ENCODE results near the gene GALNT15.

The GALNT15 gene

GRCh38 chr3:16280671-16281070 is 106.2 kb downstream of the GALNT15 start:
- peak; percentile 36 to 41 for DNase-seq (ENCODE audit: low read depth in 2 of 2)

Measured in fibroblast of skin of left biceps (primary cell).